WTC11 (cell line): Measurements from ENCODE around the gene ZNHIT3. TPM values are rescaled to one million over a fixed set of nuclear protein-coding genes. Genes with fewer than 3 reads are reported as not detected.

Experiments
- ATAC-seq: fragments of 200-7000 bp; cut with Tn5 transposase; 2 replicates; pipeline ENCODE4 v1.10.0; 2021; ENCODE audit warnings: mild to moderate bottlenecking, moderate library complexity
- CTCF ChIA-PET: fragments of 300-600 bp; sonication (Branson Sonifier 250); formaldehyde crosslinking; loops from one replicate; lab custom pipeline; 2021; ENCODE audit warnings: antibody characterized with exemption; lab: Charles Lee
- POLR2A ChIA-PET: fragments of 350-600 bp; sonication (Branson Sonifier 250); formaldehyde crosslinking; loops from one replicate; lab custom pipeline; 2021; ENCODE audit warnings: antibody characterized with exemption; lab: Charles Lee
- DNase-seq: peaks from one replicate; pipeline ENCODE4 v3.0.0; 2021; ENCODE audit warnings: low spot score
- H3K27ac Mint-ChIP-seq: 2 replicates; pipeline ENCODE4 v1.8.0; 2021; ENCODE audit warnings: mixed read lengths
- H3K27me3 Mint-ChIP-seq: 2 replicates; pipeline ENCODE4 v1.8.0; 2021; ENCODE audit warnings: low read depth, mild to moderate bottlenecking, moderate library complexity, mixed read lengths
- H3K36me3 Mint-ChIP-seq: 2 replicates; pipeline ENCODE4 v1.8.0; 2021; ENCODE audit warnings: mixed read lengths
- H3K4me1 Mint-ChIP-seq: 2 replicates; pipeline ENCODE4 v1.8.0; 2022; ENCODE audit warnings: mixed read lengths
- H3K4me3 Mint-ChIP-seq: 2 replicates; pipeline ENCODE4 v1.8.0; 2021; ENCODE audit warnings: mild to moderate bottlenecking, moderate library complexity, mixed read lengths
- H3K9me3 Mint-ChIP-seq: 2 replicates; pipeline ENCODE4 v1.8.0; 2021; ENCODE audit warnings: mixed read lengths
- ESRRA ChIP-seq: sonication (generic); formaldehyde crosslinking; IDR thresholded peaks from 2 replicates; pipeline ENCODE4 v1.8.1; 2022; ENCODE audit warnings: mild to moderate bottlenecking, missing genetic modification reagents, borderline replicate concordance
- IRF2 ChIP-seq: sonication (generic); formaldehyde crosslinking; IDR thresholded peaks from 2 replicates; pipeline ENCODE4 v1.8.0; 2022; ENCODE audit warnings: low read depth, missing genetic modification reagents, borderline replicate concordance
- JUN ChIP-seq: sonication (generic); formaldehyde crosslinking; IDR thresholded peaks from 2 replicates; pipeline ENCODE4 v1.8.0; 2023; ENCODE audit warnings: mild to moderate bottlenecking, missing genetic modification reagents
- MXD4 ChIP-seq: fragments of 250-450 bp; sonication (Bioruptor Pico); IDR thresholded peaks from 2 replicates; pipeline ENCODE4 v1.8.0; 2021; ENCODE audit warnings: mild to moderate bottlenecking, moderate library complexity, borderline replicate concordance
- NR1H2 ChIP-seq: sonication (generic); formaldehyde crosslinking; IDR thresholded peaks from 2 replicates; pipeline ENCODE4 v1.9.0; 2021; ENCODE audit warnings: mild to moderate bottlenecking, moderate library complexity, missing genetic modification reagents
- OVOL2 ChIP-seq: fragments of 250-450 bp; sonication (Bioruptor Pico); IDR thresholded peaks from 2 replicates; pipeline ENCODE4 v1.9.0; 2021; ENCODE audit warnings: mild to moderate bottlenecking, borderline replicate concordance
- SP1 ChIP-seq: sonication (generic); formaldehyde crosslinking; conservative IDR thresholded peaks from 2 replicates; pipeline ENCODE4 v1.8.1; 2022; ENCODE audit warnings: missing genetic modification reagents
- TEAD4 ChIP-seq: sonication (generic); formaldehyde crosslinking; IDR thresholded peaks from 2 replicates; pipeline ENCODE4 v1.8.0; 2022; ENCODE audit warnings: mild to moderate bottlenecking, missing genetic modification reagents
- TP53 ChIP-seq: sonication (generic); formaldehyde crosslinking; IDR thresholded peaks from 2 replicates; pipeline ENCODE4 v1.8.1; 2023; ENCODE audit warnings: mild to moderate bottlenecking, missing genetic modification reagents
- ZNF121 ChIP-seq: sonication (generic); formaldehyde crosslinking; IDR thresholded peaks from 2 replicates; pipeline ENCODE4 v1.8.0; 2023; ENCODE audit warnings: missing genetic modification reagents
- ZNF138 ChIP-seq: sonication (generic); formaldehyde crosslinking; conservative IDR thresholded peaks from 2 replicates; pipeline ENCODE4 v1.8.1; 2022; ENCODE audit warnings: mild to moderate bottlenecking, moderate library complexity, missing genetic modification reagents
- ZNF219 ChIP-seq: sonication (generic); formaldehyde crosslinking; IDR thresholded peaks from 2 replicates; pipeline ENCODE4 v1.8.0; 2023; ENCODE audit warnings: missing genetic modification reagents, mild to moderate bottlenecking, borderline replicate concordance
- ZNF232 ChIP-seq: sonication (generic); formaldehyde crosslinking; IDR thresholded peaks from 2 replicates; pipeline ENCODE4 v1.8.0; 2022; ENCODE audit warnings: mild to moderate bottlenecking, missing genetic modification reagents
- ZNF317 ChIP-seq: sonication (generic); formaldehyde crosslinking; IDR thresholded peaks from 2 replicates; pipeline ENCODE4 v1.8.1; 2023; ENCODE audit warnings: low read depth, mild to moderate bottlenecking, moderate library complexity, missing genetic modification reagents, borderline replicate concordance
- total RNA-seq: library from RNA; stranded (reverse); gene quantifications from 3 replicates; pipeline ENCODE4 v1.2.3, GENCODE V29; 2021
- TF ChIP-seq, protein P1 (sequence below): sonication (generic); formaldehyde crosslinking; IDR thresholded peaks from 2 replicates; pipeline ENCODE4 v1.8.0; 2023; ENCODE audit warnings: missing genetic modification reagents, mild to moderate bottlenecking, borderline replicate concordance
- TF ChIP-seq, protein P2 (sequence below): fragments of 250-450 bp; sonication (Bioruptor Pico); IDR thresholded peaks from 2 replicates; pipeline ENCODE4 v1.9.0; 2021; ENCODE audit warnings: mild to moderate bottlenecking
- TF ChIP-seq, protein P3 (sequence below): sonication (generic); formaldehyde crosslinking; IDR thresholded peaks from 2 replicates; pipeline ENCODE4 v1.8.1; 2023; ENCODE audit warnings: mild to moderate bottlenecking, missing genetic modification reagents
- TF ChIP-seq, protein P4 (sequence below): sonication (generic); formaldehyde crosslinking; IDR thresholded peaks from 2 replicates; pipeline ENCODE4 v1.8.1; 2022; ENCODE audit warnings: low read depth, mild to moderate bottlenecking, moderate library complexity, missing genetic modification reagents, borderline replicate concordance
- TF ChIP-seq, protein P5 (sequence below): fragments of 250-450 bp; sonication (Bioruptor Pico); IDR thresholded peaks from 2 replicates; pipeline ENCODE4 v1.9.0; 2021; ENCODE audit warnings: mild to moderate bottlenecking
- TF ChIP-seq, protein P6 (sequence below): sonication (generic); formaldehyde crosslinking; IDR thresholded peaks from 2 replicates; pipeline ENCODE4 v1.8.0; 2022; ENCODE audit warnings: mild to moderate bottlenecking, missing genetic modification reagents

Gene ZNHIT3
- total RNA-seq, 1 experiment from 2014 or later = 47.0 TPM

DNA sequence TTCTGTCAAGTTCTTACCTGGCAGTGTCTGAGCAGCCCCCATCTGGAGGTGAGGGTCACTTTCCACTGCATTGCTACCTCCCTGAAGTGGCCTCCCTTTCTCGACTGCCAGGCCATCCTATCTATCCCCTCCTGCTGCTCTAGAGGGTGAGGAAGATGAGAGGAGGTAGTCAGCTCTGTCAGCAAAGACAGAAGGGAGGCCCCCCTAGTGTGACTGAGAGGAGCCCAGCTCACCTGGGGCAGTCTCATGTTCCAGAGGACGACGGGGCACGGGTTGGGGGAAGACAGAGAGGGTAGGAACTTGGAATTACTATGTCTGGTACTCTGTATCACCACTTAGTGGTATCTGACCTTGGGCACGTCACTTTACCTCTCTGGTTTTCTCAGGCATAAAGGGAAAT is 26.2 kb downstream of the ZNHIT3 start:
- ChIA-PET POLR2A (no interaction called here), CTCF (no interaction called here)
- H3K27ac Mint-ChIP-seq = no peak overlapping the region
- H3K4me3 Mint-ChIP-seq = no peak overlapping the region
- TF ChIP-seq MXD4 (CRISPR knock-in tag) (no peak), ESRRA (CRISPR knock-in tag) (no peak), TP53 (CRISPR knock-in tag) (no peak), ZNF138 (CRISPR knock-in tag) (no peak), JUN (CRISPR knock-in tag) (no peak), ZNF232 (CRISPR knock-in tag) (no peak)
- TF ChIP-seq, protein P1, sequence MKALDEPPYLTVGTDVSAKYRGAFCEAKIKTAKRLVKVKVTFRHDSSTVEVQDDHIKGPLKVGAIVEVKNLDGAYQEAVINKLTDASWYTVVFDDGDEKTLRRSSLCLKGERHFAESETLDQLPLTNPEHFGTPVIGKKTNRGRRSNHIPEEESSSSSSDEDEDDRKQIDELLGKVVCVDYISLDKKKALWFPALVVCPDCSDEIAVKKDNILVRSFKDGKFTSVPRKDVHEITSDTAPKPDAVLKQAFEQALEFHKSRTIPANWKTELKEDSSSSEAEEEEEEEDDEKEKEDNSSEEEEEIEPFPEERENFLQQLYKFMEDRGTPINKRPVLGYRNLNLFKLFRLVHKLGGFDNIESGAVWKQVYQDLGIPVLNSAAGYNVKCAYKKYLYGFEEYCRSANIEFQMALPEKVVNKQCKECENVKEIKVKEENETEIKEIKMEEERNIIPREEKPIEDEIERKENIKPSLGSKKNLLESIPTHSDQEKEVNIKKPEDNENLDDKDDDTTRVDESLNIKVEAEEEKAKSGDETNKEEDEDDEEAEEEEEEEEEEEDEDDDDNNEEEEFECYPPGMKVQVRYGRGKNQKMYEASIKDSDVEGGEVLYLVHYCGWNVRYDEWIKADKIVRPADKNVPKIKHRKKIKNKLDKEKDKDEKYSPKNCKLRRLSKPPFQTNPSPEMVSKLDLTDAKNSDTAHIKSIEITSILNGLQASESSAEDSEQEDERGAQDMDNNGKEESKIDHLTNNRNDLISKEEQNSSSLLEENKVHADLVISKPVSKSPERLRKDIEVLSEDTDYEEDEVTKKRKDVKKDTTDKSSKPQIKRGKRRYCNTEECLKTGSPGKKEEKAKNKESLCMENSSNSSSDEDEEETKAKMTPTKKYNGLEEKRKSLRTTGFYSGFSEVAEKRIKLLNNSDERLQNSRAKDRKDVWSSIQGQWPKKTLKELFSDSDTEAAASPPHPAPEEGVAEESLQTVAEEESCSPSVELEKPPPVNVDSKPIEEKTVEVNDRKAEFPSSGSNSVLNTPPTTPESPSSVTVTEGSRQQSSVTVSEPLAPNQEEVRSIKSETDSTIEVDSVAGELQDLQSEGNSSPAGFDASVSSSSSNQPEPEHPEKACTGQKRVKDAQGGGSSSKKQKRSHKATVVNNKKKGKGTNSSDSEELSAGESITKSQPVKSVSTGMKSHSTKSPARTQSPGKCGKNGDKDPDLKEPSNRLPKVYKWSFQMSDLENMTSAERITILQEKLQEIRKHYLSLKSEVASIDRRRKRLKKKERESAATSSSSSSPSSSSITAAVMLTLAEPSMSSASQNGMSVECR (CRISPR knock-in tag) = no peak
- TF ChIP-seq, protein P2, sequence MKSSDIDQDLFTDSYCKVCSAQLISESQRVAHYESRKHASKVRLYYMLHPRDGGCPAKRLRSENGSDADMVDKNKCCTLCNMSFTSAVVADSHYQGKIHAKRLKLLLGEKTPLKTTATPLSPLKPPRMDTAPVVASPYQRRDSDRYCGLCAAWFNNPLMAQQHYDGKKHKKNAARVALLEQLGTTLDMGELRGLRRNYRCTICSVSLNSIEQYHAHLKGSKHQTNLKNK (CRISPR knock-in tag) = no peak
- TF ChIP-seq, protein P3, sequence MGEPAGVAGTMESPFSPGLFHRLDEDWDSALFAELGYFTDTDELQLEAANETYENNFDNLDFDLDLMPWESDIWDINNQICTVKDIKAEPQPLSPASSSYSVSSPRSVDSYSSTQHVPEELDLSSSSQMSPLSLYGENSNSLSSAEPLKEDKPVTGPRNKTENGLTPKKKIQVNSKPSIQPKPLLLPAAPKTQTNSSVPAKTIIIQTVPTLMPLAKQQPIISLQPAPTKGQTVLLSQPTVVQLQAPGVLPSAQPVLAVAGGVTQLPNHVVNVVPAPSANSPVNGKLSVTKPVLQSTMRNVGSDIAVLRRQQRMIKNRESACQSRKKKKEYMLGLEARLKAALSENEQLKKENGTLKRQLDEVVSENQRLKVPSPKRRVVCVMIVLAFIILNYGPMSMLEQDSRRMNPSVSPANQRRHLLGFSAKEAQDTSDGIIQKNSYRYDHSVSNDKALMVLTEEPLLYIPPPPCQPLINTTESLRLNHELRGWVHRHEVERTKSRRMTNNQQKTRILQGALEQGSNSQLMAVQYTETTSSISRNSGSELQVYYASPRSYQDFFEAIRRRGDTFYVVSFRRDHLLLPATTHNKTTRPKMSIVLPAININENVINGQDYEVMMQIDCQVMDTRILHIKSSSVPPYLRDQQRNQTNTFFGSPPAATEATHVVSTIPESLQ = no peak
- no peaks in the 10 kb centered on the region for H3K4me1 Mint-ChIP-seq
- no peak for ATAC-seq
- H3K36me3 Mint-ChIP-seq = peaks cover 81% of the 10 kb centered on the region
- no peaks in the 10 kb centered on the region for H3K27me3 Mint-ChIP-seq
- DNase-seq = no peak
- H3K9me3 Mint-ChIP-seq = no peaks in the 10 kb centered on the region

DNA sequence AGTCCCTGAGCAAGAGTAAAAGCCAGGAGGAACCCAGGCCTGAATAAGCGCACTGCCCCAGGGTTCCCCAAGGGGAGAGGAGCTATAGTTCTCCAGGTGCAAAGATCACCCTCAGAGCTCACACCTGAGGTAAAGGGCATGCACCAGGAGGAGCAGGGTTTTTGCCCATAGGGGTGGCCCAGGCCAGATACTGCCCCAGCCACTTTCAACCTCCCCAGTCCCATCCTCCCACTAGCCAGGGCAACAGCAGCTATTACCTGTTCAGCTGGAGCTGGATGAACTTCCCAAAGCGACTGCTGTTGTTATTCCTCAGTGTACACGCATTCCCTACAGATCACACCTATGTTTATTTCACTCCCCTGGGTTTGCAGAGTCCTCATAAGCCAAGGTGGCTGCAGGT is 28.4 kb downstream of the ZNHIT3 start:
- ATAC-seq = no peak
- TF ChIP-seq ZNF219 (CRISPR knock-in tag) (no peak), ZNF317 (no peak), ZNF121 (no peak), OVOL2 (CRISPR knock-in tag) (no peak), SP1 (CRISPR knock-in tag) (no peak), IRF2 (CRISPR knock-in tag) (no peak), NR1H2 (CRISPR knock-in tag) (no peak), TEAD4 (CRISPR knock-in tag) (no peak)
- TF ChIP-seq, protein P4, sequence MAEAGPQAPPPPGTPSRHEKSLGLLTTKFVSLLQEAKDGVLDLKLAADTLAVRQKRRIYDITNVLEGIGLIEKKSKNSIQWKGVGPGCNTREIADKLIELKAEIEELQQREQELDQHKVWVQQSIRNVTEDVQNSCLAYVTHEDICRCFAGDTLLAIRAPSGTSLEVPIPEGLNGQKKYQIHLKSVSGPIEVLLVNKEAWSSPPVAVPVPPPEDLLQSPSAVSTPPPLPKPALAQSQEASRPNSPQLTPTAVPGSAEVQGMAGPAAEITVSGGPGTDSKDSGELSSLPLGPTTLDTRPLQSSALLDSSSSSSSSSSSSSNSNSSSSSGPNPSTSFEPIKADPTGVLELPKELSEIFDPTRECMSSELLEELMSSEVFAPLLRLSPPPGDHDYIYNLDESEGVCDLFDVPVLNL (CRISPR knock-in tag) = no peak
- TF ChIP-seq, protein P5, sequence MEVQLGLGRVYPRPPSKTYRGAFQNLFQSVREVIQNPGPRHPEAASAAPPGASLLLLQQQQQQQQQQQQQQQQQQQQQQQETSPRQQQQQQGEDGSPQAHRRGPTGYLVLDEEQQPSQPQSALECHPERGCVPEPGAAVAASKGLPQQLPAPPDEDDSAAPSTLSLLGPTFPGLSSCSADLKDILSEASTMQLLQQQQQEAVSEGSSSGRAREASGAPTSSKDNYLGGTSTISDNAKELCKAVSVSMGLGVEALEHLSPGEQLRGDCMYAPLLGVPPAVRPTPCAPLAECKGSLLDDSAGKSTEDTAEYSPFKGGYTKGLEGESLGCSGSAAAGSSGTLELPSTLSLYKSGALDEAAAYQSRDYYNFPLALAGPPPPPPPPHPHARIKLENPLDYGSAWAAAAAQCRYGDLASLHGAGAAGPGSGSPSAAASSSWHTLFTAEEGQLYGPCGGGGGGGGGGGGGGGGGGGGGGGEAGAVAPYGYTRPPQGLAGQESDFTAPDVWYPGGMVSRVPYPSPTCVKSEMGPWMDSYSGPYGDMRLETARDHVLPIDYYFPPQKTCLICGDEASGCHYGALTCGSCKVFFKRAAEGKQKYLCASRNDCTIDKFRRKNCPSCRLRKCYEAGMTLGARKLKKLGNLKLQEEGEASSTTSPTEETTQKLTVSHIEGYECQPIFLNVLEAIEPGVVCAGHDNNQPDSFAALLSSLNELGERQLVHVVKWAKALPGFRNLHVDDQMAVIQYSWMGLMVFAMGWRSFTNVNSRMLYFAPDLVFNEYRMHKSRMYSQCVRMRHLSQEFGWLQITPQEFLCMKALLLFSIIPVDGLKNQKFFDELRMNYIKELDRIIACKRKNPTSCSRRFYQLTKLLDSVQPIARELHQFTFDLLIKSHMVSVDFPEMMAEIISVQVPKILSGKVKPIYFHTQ = no peak
- TF ChIP-seq, protein P6, sequence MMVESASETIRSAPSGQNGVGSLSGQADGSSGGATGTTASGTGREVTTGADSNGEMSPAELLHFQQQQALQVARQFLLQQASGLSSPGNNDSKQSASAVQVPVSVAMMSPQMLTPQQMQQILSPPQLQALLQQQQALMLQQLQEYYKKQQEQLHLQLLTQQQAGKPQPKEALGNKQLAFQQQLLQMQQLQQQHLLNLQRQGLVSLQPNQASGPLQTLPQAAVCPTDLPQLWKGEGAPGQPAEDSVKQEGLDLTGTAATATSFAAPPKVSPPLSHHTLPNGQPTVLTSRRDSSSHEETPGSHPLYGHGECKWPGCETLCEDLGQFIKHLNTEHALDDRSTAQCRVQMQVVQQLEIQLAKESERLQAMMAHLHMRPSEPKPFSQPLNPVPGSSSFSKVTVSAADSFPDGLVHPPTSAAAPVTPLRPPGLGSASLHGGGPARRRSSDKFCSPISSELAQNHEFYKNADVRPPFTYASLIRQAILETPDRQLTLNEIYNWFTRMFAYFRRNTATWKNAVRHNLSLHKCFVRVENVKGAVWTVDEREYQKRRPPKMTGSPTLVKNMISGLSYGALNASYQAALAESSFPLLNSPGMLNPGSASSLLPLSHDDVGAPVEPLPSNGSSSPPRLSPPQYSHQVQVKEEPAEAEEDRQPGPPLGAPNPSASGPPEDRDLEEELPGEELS = no peak
- Mint-ChIP-seq H3K27me3 (no peaks in the 10 kb centered on the region), H3K9me3 (no peaks in the 10 kb centered on the region), H3K4me3 (no peak overlapping the region), H3K4me1 (no peaks in the 10 kb centered on the region), H3K36me3 (peaks cover 74% of the 10 kb centered on the region), H3K27ac (no peak overlapping the region)
- ChIA-PET CTCF (interaction anchor here (2.9 kb wide), 1 partner anchor 19 kb away, joined by 12 read pairs; the partner anchor contains the start of genes MYO19 and PIGW), POLR2A (interaction anchor here (0.9 to 1.2 kb wide), 2 partner anchors 10 to 41 kb away, joined by 3 to 4 read pairs; no protein-coding TSS in a partner anchor)
- DNase-seq = no peak
